ENCODE measurements around the gene FADS1.

The FADS1 gene

GRCh38 chr11:61861634-61862033 is 44.8 kb upstream of the FADS1 start:
- H3K4me1 Mint-ChIP-seq = no peaks in the 10 kb centered on the region
- TF ChIP-seq CTCF (IDR thresholded peaks at IDR 0.05; ENCODE audit: unreplicated experiment in 3 of 3) = no peak
- no peak overlapping the region for H3K27ac Mint-ChIP-seq
- no peak overlapping the region for H3K4me3 Mint-ChIP-seq
- H3K9me3 Mint-ChIP-seq = no peaks in the 10 kb centered on the region
- H3K36me3 Mint-ChIP-seq (ENCODE audit: low read depth) = peaks cover 54% of the 10 kb centered on the region
- no peaks in the 10 kb centered on the region for H3K27me3 Mint-ChIP-seq (ENCODE audit: low read depth)

- Mint-ChIP-seq H3K36me3 (ENCODE audit: low read depth) (peaks cover 54% of the 10 kb centered on the region), H3K27ac (no peak overlapping the region), H3K9me3 (no peaks in the 10 kb centered on the region), H3K4me1 (no peaks in the 10 kb centered on the region), H3K27me3 (ENCODE audit: low read depth) (no peaks in the 10 kb centered on the region), H3K4me3 (no peak overlapping the region)
- TF ChIP-seq CTCF (IDR thresholded peaks at IDR 0.05; ENCODE audit: unreplicated experiment in 3 of 3) = no peak
These were observed 43.5 kb upstream of the FADS1 start for GRCh38 chr11:61860054-61860903.

GRCh38 chr11:61855939-61856680 is 39.3 kb upstream of the FADS1 start:
- Mint-ChIP-seq H3K27me3 (ENCODE audit: low read depth) (no peaks in the 10 kb centered on the region), H3K9me3 (no peaks in the 10 kb centered on the region), H3K4me3 (no peak overlapping the region)

GRCh38 chr11:61854966-61855714 is 38.3 kb upstream of the FADS1 start:
- H3K4me3 Mint-ChIP-seq = no peak overlapping the region
- no peaks in the 10 kb centered on the region for H3K9me3 Mint-ChIP-seq
- H3K27ac Mint-ChIP-seq = no peak overlapping the region
- no peaks in the 10 kb centered on the region for H3K4me1 Mint-ChIP-seq
- peaks cover 52% of the 10 kb centered on the region for H3K36me3 Mint-ChIP-seq (ENCODE audit: low read depth)
- no peaks in the 10 kb centered on the region for H3K27me3 Mint-ChIP-seq (ENCODE audit: low read depth)
- no peak for TF ChIP-seq CTCF (IDR thresholded peaks at IDR 0.05; ENCODE audit: unreplicated experiment in 3 of 3)

More at GRCh38 chr11:61855939-61856680, 39.3 kb upstream of the FADS1 start:
- no peak overlapping the region for H3K27ac Mint-ChIP-seq
- H3K36me3 Mint-ChIP-seq (ENCODE audit: low read depth) = peaks cover 51% of the 10 kb centered on the region
- no peaks in the 10 kb centered on the region for H3K4me1 Mint-ChIP-seq
- no peak for TF ChIP-seq CTCF (IDR thresholded peaks at IDR 0.05; ENCODE audit: unreplicated experiment in 3 of 3)

- TF ChIP-seq CTCF (IDR thresholded peaks at IDR 0.05; ENCODE audit: unreplicated experiment in 3 of 3) = no peak
- Mint-ChIP-seq H3K27me3 (ENCODE audit: low read depth) (no peaks in the 10 kb centered on the region), H3K4me1 (no peaks in the 10 kb centered on the region), H3K36me3 (ENCODE audit: low read depth) (peaks cover 50% of the 10 kb centered on the region), H3K9me3 (no peaks in the 10 kb centered on the region), H3K4me3 (no peak overlapping the region), H3K27ac (no peak overlapping the region)
These were observed 37.5 kb upstream of the FADS1 start for GRCh38 chr11:61854206-61854895.

Measured in nephron (organoid).